ENCODE measurements around the gene CDK14. TPM values are rescaled to one million over a fixed set of nuclear protein-coding genes. Genes with fewer than 3 reads are reported as not detected.
"Not testable (repeated sequence)": the region's sequence is repeated elsewhere in the genome, so short reads cannot be mapped to it uniquely, and the experiment has no call there.

CDK14 gene
- total RNA-seq, 2 experiments from 2014 or later: 0.05 to 0.27 TPM

GRCh38 chr7:90768301-90768700 is 172.2 kb downstream of the CDK14 start:
- no peak overlapping the region for H3K27ac Mint-ChIP-seq
- H3K36me3 Mint-ChIP-seq (ENCODE audit: low read depth): no peaks in the 10 kb centered on the region
- ChIA-PET CTCF (interaction anchor here (1.0 kb wide), 1 partner anchor 59 kb away, joined by 3 read pairs; no protein-coding TSS in a partner anchor), POLR2A (no interaction called here)
- no peak overlapping the region for H3K4me3 Mint-ChIP-seq
- intact Hi-C loops (cut with micrococcal nuclease): no loop called here
- ATAC-seq (no peak), DNase-seq (no peak)
- H3K27me3 Mint-ChIP-seq: no peaks in the 10 kb centered on the region
- no peak for TF ChIP-seq CTCF (IDR thresholded peaks at IDR 0.05)
- H3K4me1 Mint-ChIP-seq (ENCODE audit: low read depth): no peaks in the 10 kb centered on the region
- H3K9me3 Mint-ChIP-seq: no peaks in the 10 kb centered on the region

- POLR2A ChIA-PET: no interaction called here
- no peaks in the 10 kb centered on the region for H3K9me3 Mint-ChIP-seq
- CTCF ChIA-PET: interaction anchor here (1.0 kb wide), 1 partner anchor 59 kb away, joined by 3 read pairs; no protein-coding TSS in a partner anchor
These were observed 172.9 kb downstream of the CDK14 start for GRCh38 chr7:90769036-90769435.

GRCh38 chr7:90769566-90769965 is 173.4 kb downstream of the CDK14 start:
- H3K27ac Mint-ChIP-seq; H3K27me3 Mint-ChIP-seq; H3K9me3 Mint-ChIP-seq; intact Hi-C loops (cut with micrococcal nuclease); DNase-seq; CTCF ChIA-PET; POLR2A ChIA-PET; H3K4me1 Mint-ChIP-seq (ENCODE audit: low read depth); H3K36me3 Mint-ChIP-seq (ENCODE audit: low read depth); ATAC-seq; H3K4me3 Mint-ChIP-seq: not testable (repeated sequence)

More at GRCh38 chr7:90769036-90769435, 172.9 kb downstream of the CDK14 start:
- no peaks in the 10 kb centered on the region for H3K4me1 Mint-ChIP-seq (ENCODE audit: low read depth)
- H3K36me3 Mint-ChIP-seq (ENCODE audit: low read depth): no peaks in the 10 kb centered on the region
- intact Hi-C loops (cut with micrococcal nuclease): no loop called here
- no peak overlapping the region for H3K27ac Mint-ChIP-seq
- no peak for TF ChIP-seq CTCF (IDR thresholded peaks at IDR 0.05)
- H3K4me3 Mint-ChIP-seq: no peak overlapping the region
- H3K27me3 Mint-ChIP-seq: no peaks in the 10 kb centered on the region
- ATAC-seq (no peak), DNase-seq (no peak)

- ATAC-seq (no peak), DNase-seq (no peak)
- no peaks in the 10 kb centered on the region for H3K27me3 Mint-ChIP-seq
- H3K27ac Mint-ChIP-seq: no peak overlapping the region
- no peaks in the 10 kb centered on the region for H3K9me3 Mint-ChIP-seq
- H3K4me3 Mint-ChIP-seq: no peak overlapping the region
- CTCF ChIA-PET: no interaction called here
- TF ChIP-seq CTCF (IDR thresholded peaks at IDR 0.05): no peak
- intact Hi-C loops (cut with micrococcal nuclease): no loop called here
- H3K4me1 Mint-ChIP-seq (ENCODE audit: low read depth): no peaks in the 10 kb centered on the region
- H3K36me3 Mint-ChIP-seq (ENCODE audit: low read depth): no peaks in the 10 kb centered on the region
- POLR2A ChIA-PET: no interaction called here
These were observed 175.2 kb downstream of the CDK14 start for GRCh38 chr7:90771281-90771680.

- Mint-ChIP-seq H3K4me1 (ENCODE audit: low read depth) (no peaks in the 10 kb centered on the region), H3K9me3 (no peaks in the 10 kb centered on the region), H3K4me3 (no peak overlapping the region), H3K27ac (no peak overlapping the region), H3K27me3 (no peaks in the 10 kb centered on the region), H3K36me3 (ENCODE audit: low read depth) (no peaks in the 10 kb centered on the region)
- intact Hi-C loops (cut with micrococcal nuclease): no loop called here
- ChIA-PET CTCF (no interaction called here), POLR2A (no interaction called here)
- no peak for DNase-seq
- no peak for ATAC-seq
- no peak for TF ChIP-seq CTCF (IDR thresholded peaks at IDR 0.05)
These were observed 176.3 kb downstream of the CDK14 start for GRCh38 chr7:90772410-90772809.

- no peak for TF ChIP-seq CTCF (IDR thresholded peaks at IDR 0.05)
- ChIA-PET CTCF (no interaction called here), POLR2A (no interaction called here)
- no peak overlapping the region for H3K4me3 Mint-ChIP-seq
- no peak for DNase-seq
- H3K27ac Mint-ChIP-seq: no peak overlapping the region
- H3K4me1 Mint-ChIP-seq (ENCODE audit: low read depth): no peaks in the 10 kb centered on the region
- H3K27me3 Mint-ChIP-seq: no peaks in the 10 kb centered on the region
- ATAC-seq: no peak
- H3K9me3 Mint-ChIP-seq: no peaks in the 10 kb centered on the region
- no peaks in the 10 kb centered on the region for H3K36me3 Mint-ChIP-seq (ENCODE audit: low read depth)
- intact Hi-C loops (cut with micrococcal nuclease): no loop called here
These were observed 177.1 kb downstream of the CDK14 start for GRCh38 chr7:90773269-90773668.
